SK-N-SH treated with all-trans-retinoic acid at 6 μM for 48 hours (cell line): ENCODE results near the gene CNST.

Source experiments
- ATAC-seq: fragments of 200-7000 bp; cut with Tn5 transposase; 3 replicates; pipeline ENCODE4 v1.9.1; 2020; ENCODE audit warnings: mild to moderate bottlenecking, moderate library complexity
- ARNTL ChIP-seq: fragments of 450-650 bp; formaldehyde crosslinking; IDR thresholded peaks from 2 replicates; pipeline ENCODE4 v1.5.0; 2020; ENCODE audit warnings: low read depth, mild to moderate bottlenecking, moderate library complexity, borderline replicate concordance
- BACH2 ChIP-seq: fragments of 250-450 bp; sonication (Bioruptor Pico); IDR thresholded peaks from 2 replicates; pipeline ENCODE4 v1.9.0; 2021; ENCODE audit warnings: mild to moderate bottlenecking, borderline replicate concordance
- CSDC2 ChIP-seq: fragments of 250-450 bp; sonication (Bioruptor Pico); IDR thresholded peaks from 2 replicates; pipeline ENCODE4 v1.5.0; 2020; ENCODE audit warnings: mild to moderate bottlenecking, moderate library complexity
- GLIS3 ChIP-seq: fragments of 250-450 bp; sonication (Bioruptor Pico); IDR thresholded peaks from 2 replicates; pipeline ENCODE4 v1.5.0; 2020; ENCODE audit warnings: mild to moderate bottlenecking, moderate library complexity
- ISL1 ChIP-seq: fragments of 250-450 bp; sonication (Bioruptor Pico); IDR thresholded peaks from 2 replicates; pipeline ENCODE4 v2.1.2; 2022; ENCODE audit warnings: mild to moderate bottlenecking, moderate library complexity
- OSR1 ChIP-seq: fragments of 250-450 bp; sonication (Bioruptor Pico); IDR thresholded peaks from 2 replicates; pipeline ENCODE4 v1.8.0; 2022; ENCODE audit warnings: moderate library complexity, mild to moderate bottlenecking, inconsistent platforms
- PPARA ChIP-seq: fragments of 250-450 bp; sonication (Bioruptor Pico); IDR thresholded peaks from 2 replicates; pipeline ENCODE4 v1.5.0; 2020; ENCODE audit warnings: mild to moderate bottlenecking, borderline replicate concordance
- RARB ChIP-seq: fragments of 250-450 bp; sonication (Bioruptor Pico); IDR thresholded peaks from 2 replicates; pipeline ENCODE4 v1.8.0; 2021; ENCODE audit warnings: mild to moderate bottlenecking, moderate library complexity
- SNAI2 ChIP-seq: fragments of 250-450 bp; sonication (Bioruptor Pico); IDR thresholded peaks from 2 replicates; pipeline ENCODE4 v1.5.0; 2020; ENCODE audit warnings: mild to moderate bottlenecking, moderate library complexity
- TCF4 ChIP-seq: fragments of 250-450 bp; sonication (Bioruptor Pico); IDR thresholded peaks from 2 replicates; pipeline ENCODE4 v1.8.0; 2021; ENCODE audit warnings: mild to moderate bottlenecking, moderate library complexity, borderline replicate concordance
- TOX ChIP-seq: fragments of 250-450 bp; sonication (Bioruptor Pico); IDR thresholded peaks from 2 replicates; pipeline ENCODE4 v1.8.0; 2021; ENCODE audit warnings: mild to moderate bottlenecking, moderate library complexity, borderline replicate concordance
- ZC3H10 ChIP-seq: fragments of 250-450 bp; sonication (Bioruptor Pico); IDR thresholded peaks from 2 replicates; pipeline ENCODE4 v1.5.1; 2021; ENCODE audit warnings: mild to moderate bottlenecking, moderate library complexity
- ZFP3 ChIP-seq: fragments of 250-450 bp; sonication (Bioruptor Pico); IDR thresholded peaks from 2 replicates; pipeline ENCODE4 v1.5.0; 2020; ENCODE audit warnings: mild to moderate bottlenecking, moderate library complexity
- ZFP30 ChIP-seq: fragments of 450-650 bp; formaldehyde crosslinking; IDR thresholded peaks from 2 replicates; pipeline ENCODE4 v1.5.0; 2022; ENCODE audit warnings: mild to moderate bottlenecking, moderate library complexity
- ZNF565 ChIP-seq: fragments of 450-650 bp; formaldehyde crosslinking; conservative IDR thresholded peaks from 2 replicates; pipeline ENCODE4 v1.5.0; 2020; ENCODE audit warnings: low read depth, mild to moderate bottlenecking, moderate library complexity
- ZNF70 ChIP-seq: fragments of 450-650 bp; formaldehyde crosslinking; IDR thresholded peaks from 2 replicates; pipeline ENCODE4 v1.5.0; 2020; ENCODE audit warnings: mild to moderate bottlenecking, moderate library complexity
- ZNF8 ChIP-seq: fragments of 450-650 bp; formaldehyde crosslinking; IDR thresholded peaks from 2 replicates; pipeline ENCODE4 v1.5.0; 2020; ENCODE audit warnings: mild to moderate bottlenecking, moderate library complexity
- TF ChIP-seq, protein P1 (sequence below): fragments of 250-450 bp; sonication (Bioruptor Pico); IDR thresholded peaks from 2 replicates; pipeline ENCODE4 v1.5.1; 2021; ENCODE audit warnings: mild to moderate bottlenecking, moderate library complexity
- TF ChIP-seq, protein P2 (sequence below): fragments of 250-450 bp; sonication (Bioruptor Pico); IDR thresholded peaks from 2 replicates; pipeline ENCODE4 v1.5.0; 2020; ENCODE audit warnings: mild to moderate bottlenecking, moderate library complexity
- TF ChIP-seq, protein P3 (sequence below): fragments of 250-450 bp; sonication (Bioruptor Pico); IDR thresholded peaks from 2 replicates; pipeline ENCODE4 v1.5.1; 2020; ENCODE audit warnings: low read depth, mild to moderate bottlenecking, moderate library complexity
- TF ChIP-seq, protein P4 (sequence below): fragments of 250-450 bp; sonication (Bioruptor Pico); IDR thresholded peaks from 2 replicates; pipeline ENCODE4 v1.8.0; 2021; ENCODE audit warnings: low read depth, mild to moderate bottlenecking, moderate library complexity, borderline replicate concordance
- TF ChIP-seq, protein P5 (sequence below): fragments of 250-450 bp; sonication (Bioruptor Pico); IDR thresholded peaks from 2 replicates; pipeline ENCODE4 v1.8.0; 2020; ENCODE audit warnings: mild to moderate bottlenecking, moderate library complexity, borderline replicate concordance

Gene CNST

DNA sequence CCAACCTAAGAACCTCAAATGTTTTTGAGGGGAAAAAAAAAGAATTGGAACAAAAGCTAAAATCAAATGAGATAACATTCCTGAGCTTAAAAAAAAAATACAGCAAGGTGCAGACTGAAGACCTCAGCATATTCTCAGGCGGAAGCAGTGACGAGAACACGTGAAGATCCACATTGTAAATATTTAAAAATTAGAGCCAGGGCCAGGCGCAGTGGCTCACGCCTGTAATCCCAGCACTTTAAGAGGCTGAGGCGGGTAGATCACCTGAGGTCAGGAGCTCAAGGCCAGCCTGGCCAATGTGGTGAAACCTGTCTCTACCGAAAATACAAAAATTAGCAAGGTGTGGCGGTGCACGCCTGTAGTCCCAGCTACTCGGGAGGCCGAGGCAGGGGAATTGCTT lies 15.9 kb upstream of the CNST start:
- no peak for TF ChIP-seq ZFP3 (CRISPR knock-in tag)
- TF ChIP-seq SNAI2 (CRISPR knock-in tag) = no peak
- TF ChIP-seq OSR1 (CRISPR knock-in tag) = no peak
- TF ChIP-seq, protein P1, sequence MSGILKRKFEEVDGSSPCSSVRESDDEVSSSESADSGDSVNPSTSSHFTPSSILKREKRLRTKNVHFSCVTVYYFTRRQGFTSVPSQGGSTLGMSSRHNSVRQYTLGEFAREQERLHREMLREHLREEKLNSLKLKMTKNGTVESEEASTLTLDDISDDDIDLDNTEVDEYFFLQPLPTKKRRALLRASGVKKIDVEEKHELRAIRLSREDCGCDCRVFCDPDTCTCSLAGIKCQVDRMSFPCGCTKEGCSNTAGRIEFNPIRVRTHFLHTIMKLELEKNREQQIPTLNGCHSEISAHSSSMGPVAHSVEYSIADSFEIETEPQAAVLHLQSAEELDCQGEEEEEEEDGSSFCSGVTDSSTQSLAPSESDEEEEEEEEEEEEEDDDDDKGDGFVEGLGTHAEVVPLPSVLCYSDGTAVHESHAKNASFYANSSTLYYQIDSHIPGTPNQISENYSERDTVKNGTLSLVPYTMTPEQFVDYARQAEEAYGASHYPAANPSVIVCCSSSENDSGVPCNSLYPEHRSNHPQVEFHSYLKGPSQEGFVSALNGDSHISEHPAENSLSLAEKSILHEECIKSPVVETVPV (CRISPR knock-in tag) = no peak
- no peak for TF ChIP-seq TOX
- TF ChIP-seq ZFP30 (CRISPR knock-in tag) = no peak
- TF ChIP-seq, protein P2, sequence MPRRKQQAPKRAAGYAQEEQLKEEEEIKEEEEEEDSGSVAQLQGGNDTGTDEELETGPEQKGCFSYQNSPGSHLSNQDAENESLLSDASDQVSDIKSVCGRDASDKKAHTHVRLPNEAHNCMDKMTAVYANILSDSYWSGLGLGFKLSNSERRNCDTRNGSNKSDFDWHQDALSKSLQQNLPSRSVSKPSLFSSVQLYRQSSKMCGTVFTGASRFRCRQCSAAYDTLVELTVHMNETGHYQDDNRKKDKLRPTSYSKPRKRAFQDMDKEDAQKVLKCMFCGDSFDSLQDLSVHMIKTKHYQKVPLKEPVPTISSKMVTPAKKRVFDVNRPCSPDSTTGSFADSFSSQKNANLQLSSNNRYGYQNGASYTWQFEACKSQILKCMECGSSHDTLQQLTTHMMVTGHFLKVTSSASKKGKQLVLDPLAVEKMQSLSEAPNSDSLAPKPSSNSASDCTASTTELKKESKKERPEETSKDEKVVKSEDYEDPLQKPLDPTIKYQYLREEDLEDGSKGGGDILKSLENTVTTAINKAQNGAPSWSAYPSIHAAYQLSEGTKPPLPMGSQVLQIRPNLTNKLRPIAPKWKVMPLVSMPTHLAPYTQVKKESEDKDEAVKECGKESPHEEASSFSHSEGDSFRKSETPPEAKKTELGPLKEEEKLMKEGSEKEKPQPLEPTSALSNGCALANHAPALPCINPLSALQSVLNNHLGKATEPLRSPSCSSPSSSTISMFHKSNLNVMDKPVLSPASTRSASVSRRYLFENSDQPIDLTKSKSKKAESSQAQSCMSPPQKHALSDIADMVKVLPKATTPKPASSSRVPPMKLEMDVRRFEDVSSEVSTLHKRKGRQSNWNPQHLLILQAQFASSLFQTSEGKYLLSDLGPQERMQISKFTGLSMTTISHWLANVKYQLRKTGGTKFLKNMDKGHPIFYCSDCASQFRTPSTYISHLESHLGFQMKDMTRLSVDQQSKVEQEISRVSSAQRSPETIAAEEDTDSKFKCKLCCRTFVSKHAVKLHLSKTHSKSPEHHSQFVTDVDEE (CRISPR knock-in tag) = no peak
- TF ChIP-seq ARNTL (CRISPR knock-in tag) = no peak
- no peak for TF ChIP-seq ZNF565 (CRISPR knock-in tag)
- no peak for TF ChIP-seq ZNF8 (CRISPR knock-in tag)
- no peak for TF ChIP-seq ISL1 (CRISPR knock-in tag)
- TF ChIP-seq ZC3H10 (CRISPR knock-in tag) = no peak
- TF ChIP-seq PPARA (CRISPR knock-in tag) = no peak
- no peak for TF ChIP-seq BACH2 (CRISPR knock-in tag)
- TF ChIP-seq, protein P3, sequence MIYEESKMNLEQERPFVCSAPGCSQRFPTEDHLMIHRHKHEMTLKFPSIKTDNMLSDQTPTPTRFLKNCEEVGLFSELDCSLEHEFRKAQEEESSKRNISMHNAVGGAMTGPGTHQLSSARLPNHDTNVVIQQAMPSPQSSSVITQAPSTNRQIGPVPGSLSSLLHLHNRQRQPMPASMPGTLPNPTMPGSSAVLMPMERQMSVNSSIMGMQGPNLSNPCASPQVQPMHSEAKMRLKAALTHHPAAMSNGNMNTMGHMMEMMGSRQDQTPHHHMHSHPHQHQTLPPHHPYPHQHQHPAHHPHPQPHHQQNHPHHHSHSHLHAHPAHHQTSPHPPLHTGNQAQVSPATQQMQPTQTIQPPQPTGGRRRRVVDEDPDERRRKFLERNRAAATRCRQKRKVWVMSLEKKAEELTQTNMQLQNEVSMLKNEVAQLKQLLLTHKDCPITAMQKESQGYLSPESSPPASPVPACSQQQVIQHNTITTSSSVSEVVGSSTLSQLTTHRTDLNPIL (CRISPR knock-in tag) = no peak
- TF ChIP-seq ZNF70 (CRISPR knock-in tag) = no peak
- no peak for TF ChIP-seq RARB (CRISPR knock-in tag)
- TF ChIP-seq TCF4 (CRISPR knock-in tag) = no peak
- TF ChIP-seq, protein P4, sequence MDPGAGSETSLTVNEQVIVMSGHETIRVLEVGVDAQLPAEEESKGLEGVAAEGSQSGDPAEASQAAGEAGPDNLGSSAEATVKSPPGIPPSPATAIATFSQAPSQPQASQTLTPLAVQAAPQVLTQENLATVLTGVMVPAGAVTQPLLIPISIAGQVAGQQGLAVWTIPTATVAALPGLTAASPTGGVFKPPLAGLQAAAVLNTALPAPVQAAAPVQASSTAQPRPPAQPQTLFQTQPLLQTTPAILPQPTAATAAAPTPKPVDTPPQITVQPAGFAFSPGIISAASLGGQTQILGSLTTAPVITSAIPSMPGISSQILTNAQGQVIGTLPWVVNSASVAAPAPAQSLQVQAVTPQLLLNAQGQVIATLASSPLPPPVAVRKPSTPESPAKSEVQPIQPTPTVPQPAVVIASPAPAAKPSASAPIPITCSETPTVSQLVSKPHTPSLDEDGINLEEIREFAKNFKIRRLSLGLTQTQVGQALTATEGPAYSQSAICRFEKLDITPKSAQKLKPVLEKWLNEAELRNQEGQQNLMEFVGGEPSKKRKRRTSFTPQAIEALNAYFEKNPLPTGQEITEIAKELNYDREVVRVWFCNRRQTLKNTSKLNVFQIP = no peak
- TF ChIP-seq GLIS3 (CRISPR knock-in tag) = no peak
- ATAC-seq = no peak

DNA sequence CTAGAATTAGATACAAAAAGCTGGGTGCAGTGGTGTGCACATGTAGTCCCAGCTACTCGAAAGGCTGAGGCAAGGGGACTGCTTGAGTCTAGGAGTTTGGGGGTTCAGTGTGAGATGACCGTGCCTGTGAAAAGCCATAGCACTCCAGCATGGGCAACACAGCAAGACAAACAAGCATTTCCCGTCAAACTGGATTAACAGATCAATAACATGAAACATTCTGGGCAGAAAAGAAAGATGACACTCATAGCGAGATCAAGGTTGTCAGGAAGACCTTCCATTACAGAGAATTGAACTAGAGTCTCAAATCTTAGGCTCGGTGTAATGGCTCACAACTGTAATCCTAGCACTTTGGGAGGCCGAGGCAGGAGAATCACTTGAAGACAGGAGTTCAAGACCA lies 14.1 kb upstream of the CNST start:
- no peak for ATAC-seq
- TF ChIP-seq, protein P4 = no peak
- TF ChIP-seq, protein P3 (CRISPR knock-in tag) = no peak
- TF ChIP-seq ZFP30 (CRISPR knock-in tag) (no peak), CSDC2 (CRISPR knock-in tag) (no peak), OSR1 (CRISPR knock-in tag) (no peak)

DNA sequence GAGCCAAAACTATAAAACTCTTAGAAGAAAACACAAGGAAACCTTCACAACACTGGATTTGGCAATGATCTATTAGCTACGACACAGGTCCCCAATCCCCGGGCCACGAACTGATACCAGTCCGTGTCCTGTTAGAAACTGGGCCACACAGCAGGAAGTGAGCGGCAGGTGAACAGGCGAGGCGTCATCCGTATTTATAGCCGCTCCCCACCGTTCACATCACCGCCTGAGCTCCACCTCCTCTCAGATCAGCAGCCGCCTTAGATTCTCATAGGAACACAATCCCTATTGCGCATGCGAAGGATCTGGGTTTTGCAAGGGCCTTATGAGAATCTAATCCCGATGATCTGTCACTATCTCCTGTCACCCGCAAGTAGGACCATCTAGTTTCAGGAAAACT lies 12.1 kb upstream of the CNST start:
- TF ChIP-seq SNAI2 (CRISPR knock-in tag) (no peak), TCF4 (CRISPR knock-in tag) (no peak)
- TF ChIP-seq, protein P5, sequence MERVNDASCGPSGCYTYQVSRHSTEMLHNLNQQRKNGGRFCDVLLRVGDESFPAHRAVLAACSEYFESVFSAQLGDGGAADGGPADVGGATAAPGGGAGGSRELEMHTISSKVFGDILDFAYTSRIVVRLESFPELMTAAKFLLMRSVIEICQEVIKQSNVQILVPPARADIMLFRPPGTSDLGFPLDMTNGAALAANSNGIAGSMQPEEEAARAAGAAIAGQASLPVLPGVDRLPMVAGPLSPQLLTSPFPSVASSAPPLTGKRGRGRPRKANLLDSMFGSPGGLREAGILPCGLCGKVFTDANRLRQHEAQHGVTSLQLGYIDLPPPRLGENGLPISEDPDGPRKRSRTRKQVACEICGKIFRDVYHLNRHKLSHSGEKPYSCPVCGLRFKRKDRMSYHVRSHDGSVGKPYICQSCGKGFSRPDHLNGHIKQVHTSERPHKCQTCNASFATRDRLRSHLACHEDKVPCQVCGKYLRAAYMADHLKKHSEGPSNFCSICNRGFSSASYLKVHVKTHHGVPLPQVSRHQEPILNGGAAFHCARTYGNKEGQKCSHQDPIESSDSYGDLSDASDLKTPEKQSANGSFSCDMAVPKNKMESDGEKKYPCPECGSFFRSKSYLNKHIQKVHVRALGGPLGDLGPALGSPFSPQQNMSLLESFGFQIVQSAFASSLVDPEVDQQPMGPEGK (CRISPR knock-in tag) = no peak
- ATAC-seq = no peak
